GM12874 (cell line): ENCODE data around the gene PTPRN2.

Experiments used
- CTCF ChIP-seq: IDR thresholded peaks from 2 replicates; pipeline ENCODE4 v1.5.1; 2011; ENCODE audit warnings: low read depth, mild to moderate bottlenecking, control low read depth, low read length, moderate library complexity; ENCODE audit not compliant: insufficient read depth

The PTPRN2 gene

DNA sequence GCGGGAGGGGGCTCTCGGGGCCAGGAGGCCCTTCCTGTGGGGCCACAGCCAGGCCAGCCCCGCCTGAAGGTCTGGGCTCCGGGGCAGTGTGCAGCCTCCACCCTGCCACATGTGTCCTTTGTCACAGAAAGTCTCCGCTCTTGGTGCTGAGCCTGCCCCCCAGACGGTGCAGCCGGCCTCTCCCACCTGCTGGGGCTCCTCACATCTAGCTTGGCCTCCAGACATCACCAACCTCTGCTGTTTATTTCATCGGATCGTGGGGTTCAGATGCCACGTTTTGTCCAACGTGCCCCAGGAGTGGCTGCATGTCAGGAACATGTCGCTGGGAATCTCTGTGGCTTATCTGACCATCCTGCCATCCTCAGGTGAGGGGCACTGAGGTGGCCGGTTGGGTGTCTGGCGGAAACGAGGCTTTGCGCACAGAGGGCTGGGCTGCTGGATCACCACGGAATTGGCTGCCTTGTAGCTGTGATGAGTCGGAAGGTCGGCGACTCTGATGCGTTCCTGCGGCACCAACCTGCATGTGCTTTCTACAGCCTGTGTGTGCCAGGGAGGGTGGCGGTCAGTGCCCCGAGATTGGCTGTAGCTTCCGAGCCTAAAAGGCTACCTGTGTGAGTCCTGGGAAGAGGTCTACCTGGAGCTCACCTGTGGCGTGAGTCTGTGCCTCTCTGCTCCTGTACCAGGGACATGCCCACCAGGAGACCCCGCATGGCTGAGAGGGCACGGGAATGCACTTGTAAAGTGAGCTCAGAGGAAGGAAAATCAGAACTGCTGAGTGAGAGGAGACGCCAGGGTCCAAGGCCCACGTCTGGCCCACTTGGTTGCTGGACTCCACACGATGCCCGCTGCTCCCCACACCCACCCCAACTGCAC, 934.4 kb downstream of the PTPRN2 start:
- TF ChIP-seq CTCF, result no peak

- no peak for TF ChIP-seq CTCF
Observed at GRCh38 chr7:157652161-157652953, 935.3 kb downstream of the PTPRN2 start.

DNA sequence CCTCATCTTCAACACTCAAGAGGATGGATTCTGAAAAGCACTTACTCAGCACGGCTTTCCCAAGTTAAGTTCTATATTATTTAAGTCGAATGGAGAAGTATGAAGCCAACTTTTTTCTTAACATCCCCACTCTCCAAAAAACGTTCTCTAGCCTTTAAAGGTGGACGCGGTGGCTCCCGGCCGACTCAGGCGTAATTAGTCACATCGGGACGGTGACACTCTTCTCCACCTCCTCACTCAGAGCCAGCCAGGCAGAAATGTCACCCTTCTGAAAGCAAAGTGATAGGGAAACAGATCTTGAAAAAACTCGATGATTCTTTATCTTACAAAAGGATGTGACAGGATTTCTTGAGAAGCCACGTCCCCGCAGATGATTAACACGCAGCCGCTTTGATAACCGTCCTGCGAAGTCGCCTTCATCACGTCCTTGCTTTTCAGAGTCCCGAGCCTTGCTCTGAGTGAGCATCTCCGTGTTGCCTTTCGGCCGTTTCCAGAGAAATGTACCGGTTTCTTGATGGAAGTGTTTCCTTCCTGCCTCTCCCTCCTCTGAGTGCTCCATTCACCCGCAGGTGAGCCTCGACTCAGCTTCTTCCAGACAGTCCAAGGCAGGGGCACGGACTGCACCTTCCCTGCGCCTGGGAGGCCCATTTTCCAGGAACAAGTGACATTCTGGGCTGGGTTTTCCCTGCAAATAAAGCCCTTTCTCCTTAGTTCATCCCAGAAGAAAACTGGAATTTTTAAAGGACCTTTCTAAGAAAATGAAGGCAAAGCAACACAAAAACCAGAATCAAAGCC, 936.1 kb downstream of the PTPRN2 start:
- no peak for TF ChIP-seq CTCF

DNA sequence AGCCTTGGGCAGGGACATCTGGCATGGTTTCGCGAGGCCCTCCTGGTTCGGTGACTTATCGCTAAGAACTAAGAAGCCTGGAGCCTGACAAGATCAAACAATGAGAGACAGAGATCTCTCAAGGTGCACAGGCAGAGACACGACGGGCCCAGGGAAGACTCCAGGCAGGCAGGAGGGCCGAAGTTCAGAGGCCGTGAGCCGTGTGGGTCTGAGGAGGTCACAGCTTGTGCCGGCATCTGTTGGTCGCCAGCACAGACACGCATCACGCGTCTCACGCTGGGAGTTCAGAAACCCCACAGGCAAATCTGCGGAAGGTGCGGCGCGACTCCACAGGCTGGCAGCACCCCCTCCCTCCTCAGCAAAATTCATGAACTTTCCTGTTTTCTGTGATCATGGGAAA, 936.8 kb downstream of the PTPRN2 start:
- no peak for TF ChIP-seq CTCF

DNA sequence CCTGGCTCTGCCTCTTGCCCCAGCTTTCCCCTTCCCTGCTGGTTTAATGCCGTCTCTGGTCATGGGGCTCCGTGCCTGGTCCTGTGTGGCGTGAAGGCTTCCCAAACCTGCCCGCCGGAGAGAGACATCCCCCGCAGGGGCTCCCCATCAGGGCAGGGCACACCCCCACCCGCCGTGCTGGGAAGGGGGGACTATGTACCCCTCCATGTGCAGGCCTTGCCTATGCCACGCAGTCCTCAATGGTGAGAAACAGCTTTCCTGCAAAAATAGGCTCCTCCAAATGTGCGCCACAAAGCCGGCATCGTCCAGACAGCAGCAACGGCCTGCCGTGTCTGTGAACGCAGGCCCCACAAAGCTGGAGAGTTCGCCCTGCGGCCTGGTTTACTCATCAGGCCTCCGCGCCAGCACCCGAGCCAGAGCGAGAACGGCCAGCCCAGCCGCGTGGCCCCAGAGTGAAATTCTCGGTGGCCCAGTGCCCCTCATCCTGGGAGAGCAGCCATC, 937.4 kb downstream of the PTPRN2 start:
- TF ChIP-seq CTCF, result no peak

GRCh38 chr7:157646551-157646950, 941.1 kb downstream of the PTPRN2 start:
- TF ChIP-seq CTCF, result no peak
